ENCODE measurements around the gene TMEM106C.

- TF ChIP-seq, protein P1, sequence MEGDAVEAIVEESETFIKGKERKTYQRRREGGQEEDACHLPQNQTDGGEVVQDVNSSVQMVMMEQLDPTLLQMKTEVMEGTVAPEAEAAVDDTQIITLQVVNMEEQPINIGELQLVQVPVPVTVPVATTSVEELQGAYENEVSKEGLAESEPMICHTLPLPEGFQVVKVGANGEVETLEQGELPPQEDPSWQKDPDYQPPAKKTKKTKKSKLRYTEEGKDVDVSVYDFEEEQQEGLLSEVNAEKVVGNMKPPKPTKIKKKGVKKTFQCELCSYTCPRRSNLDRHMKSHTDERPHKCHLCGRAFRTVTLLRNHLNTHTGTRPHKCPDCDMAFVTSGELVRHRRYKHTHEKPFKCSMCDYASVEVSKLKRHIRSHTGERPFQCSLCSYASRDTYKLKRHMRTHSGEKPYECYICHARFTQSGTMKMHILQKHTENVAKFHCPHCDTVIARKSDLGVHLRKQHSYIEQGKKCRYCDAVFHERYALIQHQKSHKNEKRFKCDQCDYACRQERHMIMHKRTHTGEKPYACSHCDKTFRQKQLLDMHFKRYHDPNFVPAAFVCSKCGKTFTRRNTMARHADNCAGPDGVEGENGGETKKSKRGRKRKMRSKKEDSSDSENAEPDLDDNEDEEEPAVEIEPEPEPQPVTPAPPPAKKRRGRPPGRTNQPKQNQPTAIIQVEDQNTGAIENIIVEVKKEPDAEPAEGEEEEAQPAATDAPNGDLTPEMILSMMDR (IDR thresholded peaks at IDR 0.05): no peak
- no peak for TF ChIP-seq POLR2A (IDR thresholded peaks at IDR 0.05)
Observed at GRCh38 chr12:47988073-47989022, 25.0 kb downstream of the TMEM106C start.
